Measurements from ENCODE around the gene PDCD1.
"Not testable (repeated sequence)": the region's sequence is repeated elsewhere in the genome, so short reads cannot be mapped to it uniquely, and the experiment has no call there.

PDCD1 gene

GRCh38 chr2:241841181-241842066, 17.3 kb downstream of the PDCD1 start:
- DNase-seq (ENCODE audit: low read depth) = no peak
- H3K4me3 ChIP-seq (replicated peaks; ENCODE audit: low read depth, low read length) = no peak overlapping the region
- TF ChIP-seq CTCF (IDR thresholded peaks at IDR 0.05; ENCODE audit: low read length, missing control alignments) = no peak

GRCh38 chr2:241837197-241837965, 21.3 kb downstream of the PDCD1 start:
- TF ChIP-seq CTCF (IDR thresholded peaks at IDR 0.05; ENCODE audit: low read length, missing control alignments) = no peak
- no peak for DNase-seq (ENCODE audit: low read depth)

GRCh38 chr2:241836292-241836691, 22.4 kb downstream of the PDCD1 start:
- no peak overlapping the region for H3K4me3 ChIP-seq (replicated peaks; ENCODE audit: low read depth, low read length)
- no peak for TF ChIP-seq CTCF (IDR thresholded peaks at IDR 0.05; ENCODE audit: low read length, missing control alignments)
- DNase-seq (ENCODE audit: low read depth) = no peak

More at GRCh38 chr2:241837197-241837965, 21.3 kb downstream of the PDCD1 start:
- H3K4me3 ChIP-seq (replicated peaks; ENCODE audit: low read depth, low read length) = no peak overlapping the region

- no peak for TF ChIP-seq CTCF (IDR thresholded peaks at IDR 0.05; ENCODE audit: low read length, missing control alignments)
- DNase-seq (ENCODE audit: low read depth) = no peak
- no peak overlapping the region for H3K4me3 ChIP-seq (replicated peaks; ENCODE audit: low read depth, low read length)
Observed at GRCh38 chr2:241835611-241836010, 23.1 kb downstream of the PDCD1 start.

GRCh38 chr2:241834527-241835210, 24.0 kb downstream of the PDCD1 start:
- no peak for DNase-seq (ENCODE audit: low read depth)
- no peak for TF ChIP-seq CTCF (IDR thresholded peaks at IDR 0.05; ENCODE audit: low read length, missing control alignments)
- H3K4me3 ChIP-seq (replicated peaks; ENCODE audit: low read depth, low read length) = no peak overlapping the region

GRCh38 chr2:241833756-241834526, 24.8 kb downstream of the PDCD1 start:
- not testable (repeated sequence) for H3K4me3 ChIP-seq (replicated peaks; ENCODE audit: low read depth, low read length); DNase-seq (ENCODE audit: low read depth)

Measured in fibroblast of pulmonary artery (primary cell).